NCI-H1417 treated with DMSO at 0.1 percent for 48 hours (cell line): ENCODE measurements around the gene SUSD5.
"Not testable (repeated sequence)": the region's sequence is repeated elsewhere in the genome, so short reads cannot be mapped to it uniquely, and the experiment has no call there.

Experiments used
- DNase-seq: peaks from one replicate; lab custom pipeline; 2025; lab: John Stamatoyannopoulos, UW

Gene SUSD5

GRCh38 chr3:33152363-33153360, 65.9 kb downstream of the SUSD5 start:
- no peak for DNase-seq

GRCh38 chr3:33149342-33149741, 69.3 kb downstream of the SUSD5 start:
- no peak for DNase-seq

- DNase-seq = no peak
These were observed 71.7 kb downstream of the SUSD5 start for GRCh38 chr3:33146791-33147445.

- DNase-seq = no peak
These were observed 72.6 kb downstream of the SUSD5 start for GRCh38 chr3:33145901-33146580.

GRCh38 chr3:33145221-33145900, 73.2 kb downstream of the SUSD5 start:
- no peak for DNase-seq

- no peak for DNase-seq
These were observed 74.2 kb downstream of the SUSD5 start for GRCh38 chr3:33144433-33144832.

GRCh38 chr3:33141006-33141405, 77.6 kb downstream of the SUSD5 start:
- no peak for DNase-seq

- no peak for DNase-seq
These were observed 78.6 kb downstream of the SUSD5 start for GRCh38 chr3:33139996-33140395.

GRCh38 chr3:33139006-33139623, 79.5 kb downstream of the SUSD5 start:
- DNase-seq = not testable (repeated sequence)

- DNase-seq = no peak
These were observed 80.9 kb downstream of the SUSD5 start for GRCh38 chr3:33137691-33138090.

- DNase-seq = no peak
These were observed 84.5 kb downstream of the SUSD5 start for GRCh38 chr3:33134026-33134625.

GRCh38 chr3:33132019-33132360, 86.6 kb downstream of the SUSD5 start:
- no peak for DNase-seq

- DNase-seq = no peak
These were observed 87.1 kb downstream of the SUSD5 start for GRCh38 chr3:33131331-33132018.

GRCh38 chr3:33130144-33130543, 88.5 kb downstream of the SUSD5 start:
- DNase-seq = no peak

- no peak for DNase-seq
These were observed 89.9 kb downstream of the SUSD5 start for GRCh38 chr3:33128706-33129105.

- DNase-seq = no peak
These were observed 92.8 kb downstream of the SUSD5 start for GRCh38 chr3:33125840-33126239.

GRCh38 chr3:33124638-33125037, 94.0 kb downstream of the SUSD5 start:
- no peak for DNase-seq

GRCh38 chr3:33122991-33123390, 95.6 kb downstream of the SUSD5 start:
- no peak for DNase-seq

- DNase-seq = no peak
These were observed 98.7 kb downstream of the SUSD5 start for GRCh38 chr3:33119891-33120290.

- DNase-seq = no peak
These were observed 101.1 kb downstream of the SUSD5 start for GRCh38 chr3:33117461-33117860.
